ENCODE measurements around the gene C4B.
"Not testable (repeated sequence)": the region's sequence is repeated elsewhere in the genome, so short reads cannot be mapped to it uniquely, and the experiment has no call there.

Gene C4B

DNA sequence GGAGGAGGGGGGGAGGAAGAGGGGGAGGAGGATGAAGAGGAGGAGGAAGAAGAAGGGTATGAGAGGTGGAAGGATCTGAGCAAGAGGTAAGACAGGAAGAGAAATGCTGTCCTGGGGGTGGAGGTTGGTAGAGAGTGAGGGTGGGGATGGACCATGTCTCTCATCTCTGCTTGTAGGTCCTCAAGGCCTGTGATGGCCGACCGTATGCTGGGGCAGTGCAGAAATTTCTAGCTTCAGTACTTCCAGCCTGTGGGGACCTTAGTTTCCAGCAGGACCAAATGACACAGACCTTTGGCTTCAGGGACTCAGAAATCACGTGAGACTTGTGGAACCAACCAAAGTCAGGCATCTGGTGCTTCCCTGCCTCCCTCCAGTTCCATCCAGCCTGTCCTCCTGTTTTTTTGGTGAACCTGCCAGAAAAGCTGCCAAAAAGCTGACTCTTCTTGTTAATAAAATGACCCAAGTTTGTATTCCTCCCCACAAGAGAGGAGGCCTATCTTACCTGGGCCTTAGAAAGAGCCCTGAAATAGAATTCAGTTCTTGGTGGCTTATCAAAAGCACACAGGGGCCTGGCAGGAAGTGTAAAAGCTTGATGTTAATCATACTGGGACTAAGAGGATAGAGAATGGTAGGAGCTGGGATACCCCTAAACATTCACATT lies 35.2 kb upstream of the C4B start:
- DNase-seq (ENCODE audit: extremely low read depth, insufficient read length), result no peak

DNA sequence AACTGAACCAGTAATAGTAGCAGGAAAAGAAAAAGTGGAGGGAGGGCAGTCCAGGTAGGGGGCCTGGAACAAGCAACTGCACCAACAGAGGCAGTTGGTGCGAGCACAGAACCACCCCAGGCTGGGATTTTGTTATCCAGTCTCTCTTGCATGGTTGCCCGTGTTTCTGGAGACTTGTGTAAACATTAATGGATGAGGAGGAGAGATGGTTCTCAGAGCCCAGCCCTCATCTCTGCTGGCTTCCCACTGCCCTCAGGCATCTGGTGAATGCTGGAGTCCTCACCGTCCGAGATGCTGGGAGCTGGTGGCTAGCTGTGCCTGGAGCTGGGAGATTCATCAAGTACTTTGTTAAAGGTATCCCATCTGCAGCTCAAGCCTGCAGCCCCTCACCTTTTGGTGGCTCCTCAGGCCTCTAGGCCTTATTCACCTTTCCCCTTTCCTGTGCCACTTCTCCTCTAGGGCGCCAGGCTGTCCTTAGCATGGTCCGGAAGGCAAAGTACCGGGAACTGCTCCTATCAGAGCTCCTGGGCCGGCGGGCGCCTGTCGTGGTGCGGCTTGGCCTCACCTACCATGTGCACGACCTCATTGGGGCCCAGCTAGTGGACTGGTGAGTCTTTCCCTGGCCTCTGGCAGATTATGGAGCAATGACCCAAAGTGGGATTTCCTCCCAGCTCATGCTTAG lies 34.3 kb upstream of the C4B start:
- H3K27me3 ChIP-seq (replicated peaks; ENCODE audit: control insufficient read depth, insufficient read depth, low read length); H3K36me3 ChIP-seq (ENCODE audit: control insufficient read depth, insufficient read depth, low read length); H3K4me3 ChIP-seq (replicated peaks; ENCODE audit: low read depth, low read length); DNase-seq (ENCODE audit: extremely low read depth, insufficient read length): not testable (repeated sequence)

More for the DNA sequence above, 35.2 kb upstream of the C4B start:
- no peaks in the 10 kb centered on the region for H3K27me3 ChIP-seq (replicated peaks; ENCODE audit: control insufficient read depth, insufficient read depth, low read length)
- H3K36me3 ChIP-seq (ENCODE audit: control insufficient read depth, insufficient read depth, low read length), result no peaks in the 10 kb centered on the region
- TF ChIP-seq, protein P1, sequence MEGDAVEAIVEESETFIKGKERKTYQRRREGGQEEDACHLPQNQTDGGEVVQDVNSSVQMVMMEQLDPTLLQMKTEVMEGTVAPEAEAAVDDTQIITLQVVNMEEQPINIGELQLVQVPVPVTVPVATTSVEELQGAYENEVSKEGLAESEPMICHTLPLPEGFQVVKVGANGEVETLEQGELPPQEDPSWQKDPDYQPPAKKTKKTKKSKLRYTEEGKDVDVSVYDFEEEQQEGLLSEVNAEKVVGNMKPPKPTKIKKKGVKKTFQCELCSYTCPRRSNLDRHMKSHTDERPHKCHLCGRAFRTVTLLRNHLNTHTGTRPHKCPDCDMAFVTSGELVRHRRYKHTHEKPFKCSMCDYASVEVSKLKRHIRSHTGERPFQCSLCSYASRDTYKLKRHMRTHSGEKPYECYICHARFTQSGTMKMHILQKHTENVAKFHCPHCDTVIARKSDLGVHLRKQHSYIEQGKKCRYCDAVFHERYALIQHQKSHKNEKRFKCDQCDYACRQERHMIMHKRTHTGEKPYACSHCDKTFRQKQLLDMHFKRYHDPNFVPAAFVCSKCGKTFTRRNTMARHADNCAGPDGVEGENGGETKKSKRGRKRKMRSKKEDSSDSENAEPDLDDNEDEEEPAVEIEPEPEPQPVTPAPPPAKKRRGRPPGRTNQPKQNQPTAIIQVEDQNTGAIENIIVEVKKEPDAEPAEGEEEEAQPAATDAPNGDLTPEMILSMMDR (IDR thresholded peaks at IDR 0.05; ENCODE audit: insufficient read depth, low read length, poor library complexity, severe bottlenecking), result no peak
- no peak overlapping the region for H3K4me3 ChIP-seq (replicated peaks; ENCODE audit: low read depth, low read length)

DNA sequence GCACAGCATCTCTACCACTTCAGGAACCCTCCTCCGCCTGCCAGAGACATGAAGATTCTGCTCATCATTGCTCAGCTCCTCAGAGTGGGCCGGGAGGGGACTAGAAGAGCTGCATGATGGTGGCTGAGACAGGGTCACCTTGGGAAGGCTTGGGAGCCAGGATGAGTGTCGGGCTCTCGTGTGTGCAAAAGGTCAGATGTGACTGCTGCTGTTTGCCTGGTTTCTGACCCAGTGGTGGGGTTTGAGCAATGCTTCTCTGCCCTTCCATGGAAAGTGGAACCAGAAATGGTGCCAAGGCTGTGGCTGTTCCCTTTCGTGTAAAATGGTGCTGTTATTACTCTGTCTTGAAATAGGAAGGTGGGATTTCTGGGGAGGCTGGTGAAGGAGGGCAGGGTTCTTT lies 33.6 kb upstream of the C4B start:
- not testable (repeated sequence) for H3K4me3 ChIP-seq (replicated peaks; ENCODE audit: low read depth, low read length); DNase-seq (ENCODE audit: extremely low read depth, insufficient read length); H3K27me3 ChIP-seq (replicated peaks; ENCODE audit: control insufficient read depth, insufficient read depth, low read length); H3K36me3 ChIP-seq (ENCODE audit: control insufficient read depth, insufficient read depth, low read length)

DNA sequence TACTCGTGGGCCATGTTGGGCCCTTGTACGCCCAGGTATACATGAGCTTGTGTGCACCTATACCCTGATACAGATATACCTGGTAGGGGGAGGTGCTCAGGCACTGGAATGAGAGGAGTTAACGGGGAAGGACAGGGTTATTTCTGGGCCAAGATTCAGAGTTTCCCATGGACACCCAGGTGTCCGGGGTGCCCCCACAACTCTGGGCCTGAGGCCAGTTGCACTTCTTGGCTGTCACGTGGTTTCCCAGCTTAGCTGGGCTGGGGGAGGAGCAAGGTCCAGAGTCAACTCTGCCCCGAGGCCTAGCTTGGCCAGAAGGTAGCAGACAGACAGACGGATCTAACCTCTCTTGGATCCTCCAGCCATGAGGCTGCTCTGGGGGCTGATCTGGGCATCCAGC lies 32.9 kb upstream of the C4B start, which contains the start of gene C4A:
TSS of gene C4A (plus strand) at position 314 of the 400 bp plus-strand sequence. CDS start at position 365, 51 bp downstream.
- DNase-seq (ENCODE audit: extremely low read depth, insufficient read length); H3K36me3 ChIP-seq (ENCODE audit: control insufficient read depth, insufficient read depth, low read length); H3K27me3 ChIP-seq (replicated peaks; ENCODE audit: control insufficient read depth, insufficient read depth, low read length); H3K4me3 ChIP-seq (replicated peaks; ENCODE audit: low read depth, low read length): not testable (repeated sequence)

DNA sequence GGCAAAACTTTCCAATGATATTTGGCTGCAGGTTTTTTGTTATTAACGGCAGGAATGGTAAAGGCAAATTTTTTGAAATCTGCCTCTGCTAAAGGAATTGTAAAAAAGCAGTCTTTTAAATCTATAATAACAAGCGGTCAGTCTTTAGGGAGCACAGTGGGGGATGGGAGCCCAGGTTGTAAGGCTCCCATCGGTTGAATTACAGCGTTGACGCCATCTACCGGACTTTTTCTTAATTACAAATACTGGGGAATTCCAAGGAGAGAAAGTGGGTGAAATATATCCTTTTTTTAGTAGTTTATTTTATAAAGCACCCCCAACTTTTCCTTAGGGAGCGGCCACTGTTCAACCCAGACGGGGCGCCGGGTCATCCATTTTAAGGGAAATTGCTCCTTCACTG lies 25.2 kb upstream of the C4B start:
- not testable (repeated sequence) for H3K36me3 ChIP-seq (ENCODE audit: control insufficient read depth, insufficient read depth, low read length); H3K27me3 ChIP-seq (replicated peaks; ENCODE audit: control insufficient read depth, insufficient read depth, low read length); H3K4me3 ChIP-seq (replicated peaks; ENCODE audit: low read depth, low read length); DNase-seq (ENCODE audit: extremely low read depth, insufficient read length)

DNA sequence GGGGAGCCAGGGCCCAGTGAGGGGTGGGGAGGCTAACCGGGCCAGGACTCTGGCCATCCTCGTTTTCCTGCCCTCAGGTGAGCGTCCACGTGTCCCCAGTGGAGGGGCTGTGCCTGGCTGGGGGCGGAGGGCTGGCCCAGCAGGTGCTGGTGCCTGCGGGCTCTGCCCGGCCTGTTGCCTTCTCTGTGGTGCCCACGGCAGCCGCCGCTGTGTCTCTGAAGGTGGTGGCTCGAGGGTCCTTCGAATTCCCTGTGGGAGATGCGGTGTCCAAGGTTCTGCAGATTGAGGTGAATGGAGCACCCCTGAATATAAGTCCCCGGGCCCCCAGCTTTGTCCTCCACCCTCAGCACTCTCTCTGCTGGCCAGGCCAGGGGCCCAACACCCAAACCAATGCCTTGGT lies 20.2 kb upstream of the C4B start:
- not testable (repeated sequence) for DNase-seq (ENCODE audit: extremely low read depth, insufficient read length); H3K36me3 ChIP-seq (ENCODE audit: control insufficient read depth, insufficient read depth, low read length); H3K27me3 ChIP-seq (replicated peaks; ENCODE audit: control insufficient read depth, insufficient read depth, low read length); H3K4me3 ChIP-seq (replicated peaks; ENCODE audit: low read depth, low read length)

DNA sequence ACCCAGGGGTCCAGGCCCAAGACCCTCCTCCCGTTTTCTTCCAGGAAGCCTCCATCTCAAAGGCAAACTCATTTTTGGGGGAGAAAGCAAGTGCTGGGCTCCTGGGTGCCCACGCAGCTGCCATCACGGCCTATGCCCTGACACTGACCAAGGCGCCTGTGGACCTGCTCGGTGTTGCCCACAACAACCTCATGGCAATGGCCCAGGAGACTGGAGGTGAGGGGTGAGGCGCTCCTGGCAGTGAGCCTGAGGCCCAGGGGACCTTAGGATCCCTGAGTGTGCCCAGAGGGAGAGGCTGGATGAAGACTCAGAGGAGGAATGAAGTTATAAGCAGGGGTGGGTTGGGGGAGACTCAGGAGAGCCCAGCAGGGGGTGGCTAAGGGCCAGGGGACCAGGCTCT lies 18.2 kb upstream of the C4B start:
- H3K27me3 ChIP-seq (replicated peaks; ENCODE audit: control insufficient read depth, insufficient read depth, low read length); H3K36me3 ChIP-seq (ENCODE audit: control insufficient read depth, insufficient read depth, low read length); H3K4me3 ChIP-seq (replicated peaks; ENCODE audit: low read depth, low read length); DNase-seq (ENCODE audit: extremely low read depth, insufficient read length): not testable (repeated sequence)

DNA sequence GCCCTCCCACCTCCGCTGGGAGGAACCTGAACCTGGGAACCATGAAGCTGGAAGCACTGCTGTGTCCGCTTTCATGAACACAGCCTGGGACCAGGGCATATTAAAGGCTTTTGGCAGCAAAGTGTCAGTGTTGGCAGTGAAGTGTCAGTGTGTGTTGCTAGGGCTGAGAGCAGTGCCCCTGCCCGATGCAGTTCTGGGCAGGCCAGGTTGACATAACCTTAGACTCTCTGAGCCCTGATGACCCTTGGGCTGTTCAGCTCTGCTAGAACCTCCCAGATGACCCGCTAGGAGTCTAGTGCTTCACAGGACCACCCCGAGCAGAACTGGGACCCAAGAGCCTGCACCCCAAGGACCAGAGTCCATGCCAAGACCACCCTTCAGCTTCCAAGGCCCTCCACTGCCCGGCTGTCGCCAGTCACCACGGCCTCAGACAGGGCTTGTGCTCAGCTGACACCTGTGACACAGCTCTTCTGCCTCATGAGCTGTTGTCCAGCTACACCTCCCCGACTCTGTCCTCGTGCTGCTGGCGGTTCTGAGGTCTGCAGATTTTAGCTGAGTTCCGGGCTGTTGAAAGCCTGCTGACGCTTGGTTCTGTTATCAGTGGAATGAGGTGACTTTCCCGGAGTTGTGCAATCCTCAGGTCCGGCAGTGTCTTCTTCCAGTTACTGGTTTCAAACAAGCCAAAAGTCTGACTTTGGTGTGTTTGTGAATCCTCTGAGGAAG lies 11.9 kb upstream of the C4B start:
- H3K27me3 ChIP-seq (replicated peaks; ENCODE audit: control insufficient read depth, insufficient read depth, low read length); DNase-seq (ENCODE audit: extremely low read depth, insufficient read length); H3K4me3 ChIP-seq (replicated peaks; ENCODE audit: low read depth, low read length); H3K36me3 ChIP-seq (ENCODE audit: control insufficient read depth, insufficient read depth, low read length): not testable (repeated sequence)

DNA sequence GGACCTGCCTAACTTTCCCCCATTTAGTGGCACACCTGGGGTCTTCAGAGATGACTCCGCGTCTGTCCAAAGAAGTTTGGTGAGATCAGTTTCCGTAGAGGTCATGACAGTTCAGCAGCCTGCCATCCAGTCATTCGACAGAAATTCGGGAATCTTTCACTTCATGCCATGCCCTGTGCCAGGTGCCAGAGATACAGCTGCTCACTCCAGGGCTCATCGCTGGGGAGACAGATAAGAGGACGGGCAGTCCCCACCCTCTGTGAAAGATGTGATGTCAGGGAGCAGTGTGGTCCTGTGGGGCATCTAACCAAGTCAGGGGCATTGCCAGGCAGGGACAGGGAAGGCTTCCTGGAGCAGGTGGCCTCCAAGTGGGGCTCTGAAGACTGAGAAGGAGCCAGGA lies 11.3 kb upstream of the C4B start:
- DNase-seq (ENCODE audit: extremely low read depth, insufficient read length); H3K27me3 ChIP-seq (replicated peaks; ENCODE audit: control insufficient read depth, insufficient read depth, low read length); H3K4me3 ChIP-seq (replicated peaks; ENCODE audit: low read depth, low read length); H3K36me3 ChIP-seq (ENCODE audit: control insufficient read depth, insufficient read depth, low read length): not testable (repeated sequence)

DNA sequence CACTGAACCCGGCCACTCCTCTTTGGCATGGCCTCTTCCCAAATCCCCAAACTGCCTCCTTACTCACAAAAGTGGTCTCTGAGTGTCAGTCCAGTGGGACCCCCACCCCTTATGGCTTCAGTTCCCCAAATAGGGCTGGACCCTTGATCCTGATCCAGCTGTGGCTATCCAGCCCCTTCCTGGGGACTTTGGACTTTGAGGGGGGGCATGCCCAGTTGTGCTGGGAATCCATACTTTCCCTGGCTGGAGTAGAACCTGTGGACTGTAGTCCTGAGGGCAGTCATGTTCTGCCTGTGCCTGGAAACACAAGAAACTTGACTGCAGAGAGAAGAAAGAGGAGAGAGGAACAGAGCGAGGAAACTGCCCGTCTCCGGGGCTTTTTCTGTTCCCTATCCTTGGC lies 10.2 kb upstream of the C4B start:
- DNase-seq (ENCODE audit: extremely low read depth, insufficient read length); H3K36me3 ChIP-seq (ENCODE audit: control insufficient read depth, insufficient read depth, low read length); H3K27me3 ChIP-seq (replicated peaks; ENCODE audit: control insufficient read depth, insufficient read depth, low read length); H3K4me3 ChIP-seq (replicated peaks; ENCODE audit: low read depth, low read length): not testable (repeated sequence)

DNA sequence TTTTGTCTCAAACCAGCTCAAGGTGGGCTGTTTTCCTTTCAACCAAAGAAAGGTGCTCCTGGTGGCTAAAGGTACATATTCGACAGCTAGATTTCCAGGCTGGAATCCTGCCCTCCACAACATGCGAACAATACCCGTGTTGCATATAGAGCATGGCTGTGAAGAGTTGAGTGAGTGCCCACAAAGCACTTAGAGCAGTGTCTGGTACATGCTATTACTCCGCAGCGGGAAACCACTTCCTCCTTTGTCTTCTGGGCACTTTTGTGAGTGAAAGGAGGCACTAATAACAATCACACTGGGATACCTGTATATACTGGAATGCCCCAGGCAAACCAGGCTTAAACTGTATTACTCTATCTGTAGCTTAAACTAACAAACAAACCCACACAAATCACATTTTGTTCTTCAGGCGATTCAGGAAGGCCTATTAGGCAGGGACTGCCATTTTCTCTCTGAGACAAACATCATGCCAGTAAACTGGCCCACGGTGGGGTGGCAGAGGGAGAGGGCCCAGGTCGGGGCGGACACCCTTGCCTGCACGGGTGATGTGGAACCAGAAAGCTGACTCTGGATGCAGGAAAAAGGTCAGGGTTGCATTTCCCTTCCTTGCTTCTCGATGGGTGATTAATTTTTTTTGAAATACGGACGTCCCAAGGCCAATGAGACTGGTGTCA lies 9.6 kb upstream of the C4B start:
- not testable (repeated sequence) for H3K4me3 ChIP-seq (replicated peaks; ENCODE audit: low read depth, low read length); DNase-seq (ENCODE audit: extremely low read depth, insufficient read length); H3K36me3 ChIP-seq (ENCODE audit: control insufficient read depth, insufficient read depth, low read length); H3K27me3 ChIP-seq (replicated peaks; ENCODE audit: control insufficient read depth, insufficient read depth, low read length)

DNA sequence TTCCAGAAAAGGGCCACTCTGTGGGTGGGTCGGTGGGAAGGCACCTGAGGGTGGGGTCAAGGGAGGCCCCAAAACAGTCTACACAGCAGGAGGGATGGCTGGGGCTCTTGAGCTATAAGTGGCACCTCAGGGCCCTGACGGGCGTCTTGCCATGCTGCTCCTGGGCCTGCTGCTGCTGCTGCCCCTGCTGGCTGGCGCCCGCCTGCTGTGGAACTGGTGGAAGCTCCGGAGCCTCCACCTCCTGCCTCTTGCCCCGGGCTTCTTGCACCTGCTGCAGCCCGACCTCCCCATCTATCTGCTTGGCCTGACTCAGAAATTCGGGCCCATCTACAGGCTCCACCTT lies 9.1 kb upstream of the C4B start:
- not testable (repeated sequence) for H3K27me3 ChIP-seq (replicated peaks; ENCODE audit: control insufficient read depth, insufficient read depth, low read length); DNase-seq (ENCODE audit: extremely low read depth, insufficient read length); H3K36me3 ChIP-seq (ENCODE audit: control insufficient read depth, insufficient read depth, low read length); H3K4me3 ChIP-seq (replicated peaks; ENCODE audit: low read depth, low read length)

DNA sequence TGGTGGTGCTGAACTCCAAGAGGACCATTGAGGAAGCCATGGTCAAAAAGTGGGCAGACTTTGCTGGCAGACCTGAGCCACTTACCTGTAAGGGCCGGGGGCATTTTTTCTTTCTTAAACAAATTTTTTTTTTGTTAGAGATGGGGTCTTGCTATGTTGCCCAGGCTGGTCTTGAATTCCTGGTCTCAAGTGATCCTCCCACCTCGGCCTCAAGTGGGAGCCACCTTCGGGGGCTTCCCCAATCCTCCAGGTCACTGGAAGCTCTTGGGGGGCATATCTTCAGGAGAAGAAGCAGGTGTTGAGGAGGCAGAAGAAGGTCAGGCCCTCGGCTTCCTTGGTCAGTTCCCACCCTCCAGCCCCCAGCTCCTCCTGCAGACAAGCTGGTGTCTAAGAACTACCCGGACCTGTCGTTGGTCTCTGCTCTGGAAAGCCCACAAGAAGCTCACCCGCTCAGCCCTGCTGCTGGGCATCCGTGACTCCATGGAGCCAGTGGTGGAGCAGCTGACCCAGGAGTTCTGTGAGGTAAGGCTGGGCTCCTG lies 8.5 kb upstream of the C4B start:
- not testable (repeated sequence) for H3K27me3 ChIP-seq (replicated peaks; ENCODE audit: control insufficient read depth, insufficient read depth, low read length); DNase-seq (ENCODE audit: extremely low read depth, insufficient read length); H3K36me3 ChIP-seq (ENCODE audit: control insufficient read depth, insufficient read depth, low read length); H3K4me3 ChIP-seq (replicated peaks; ENCODE audit: low read depth, low read length)

Data from GM06990 (cell line).